Right renal pelvis (tissue), 4 donors: ENCODE results near the gene GPR25. TPM values are rescaled to one million over a fixed set of nuclear protein-coding genes. Genes with fewer than 3 reads are reported as not detected.

ENCODE experiments used
- DNase-seq, 4 donors: peaks; one replicate each; pipeline ENCODE4 v3.0.0-alpha.2; 2013; ENCODE audit warnings: low read depth in 4 of 4, low spot score in 3 of 4, missing footprints in 1 of 4
- polyA plus RNA-seq, 4 donors: library from polyadenylated mRNA; unstranded; fragments of 120-200 nt; gene quantifications; one replicate each; pipeline ENCODE4 v1.2.1, GENCODE V29; 2013; ENCODE audit not compliant: insufficient read length in 4 of 4

The GPR25 gene
- polyA plus RNA-seq, 4 donors = not detected

- no peak for DNase-seq
Observed at GRCh38 chr1:200894712-200895442, 22.1 kb downstream of the GPR25 start, which contains the start of gene INAVA. Gene INAVA (plus strand): TSS chr1:200894900. CDS start chr1:200898401, 3,501 bp downstream.

GRCh38 chr1:200895443-200895789, 22.6 kb downstream of the GPR25 start:
- DNase-seq = no peak

DNA sequence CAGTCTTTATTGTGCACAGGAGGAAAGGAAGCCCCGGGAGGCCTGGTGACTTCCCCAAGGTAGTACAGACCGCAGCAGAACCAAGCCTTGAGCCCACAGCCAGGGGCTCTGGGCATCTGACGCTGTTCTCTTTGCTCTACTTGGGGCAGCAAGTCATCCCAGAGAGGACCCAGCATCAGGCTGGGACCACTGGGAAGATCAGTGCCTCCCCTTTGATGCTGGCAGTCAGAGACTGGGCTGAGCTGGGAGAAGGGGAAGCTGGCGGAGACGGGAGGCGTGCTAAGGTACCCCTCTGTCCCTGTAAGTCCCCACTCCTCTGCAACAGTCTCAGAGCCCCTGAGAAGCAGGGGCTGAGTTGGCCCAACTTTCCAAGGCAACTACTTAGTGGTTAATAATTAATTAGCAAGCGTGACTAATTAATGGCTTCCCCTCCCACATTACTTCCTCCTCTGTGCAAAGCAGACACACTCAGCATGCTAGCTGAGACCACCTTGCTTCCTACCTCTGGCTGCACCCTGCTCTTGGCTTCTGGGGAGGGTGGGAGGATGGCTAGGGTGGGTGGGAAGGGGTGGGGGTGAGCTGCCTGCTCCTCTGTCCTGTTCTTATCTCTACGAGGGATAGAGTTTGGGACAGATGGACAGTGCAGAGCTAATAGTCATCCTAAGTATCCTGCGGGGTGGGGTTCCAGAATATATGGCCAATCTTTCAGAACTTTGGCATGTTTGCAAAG, 23.2 kb downstream of the GPR25 start:
- DNase-seq = no peak

GRCh38 chr1:200896531-200897196, 23.9 kb downstream of the GPR25 start:
- no peak for DNase-seq

GRCh38 chr1:200897259-200897658, 24.5 kb downstream of the GPR25 start:
- DNase-seq = no peak

DNA sequence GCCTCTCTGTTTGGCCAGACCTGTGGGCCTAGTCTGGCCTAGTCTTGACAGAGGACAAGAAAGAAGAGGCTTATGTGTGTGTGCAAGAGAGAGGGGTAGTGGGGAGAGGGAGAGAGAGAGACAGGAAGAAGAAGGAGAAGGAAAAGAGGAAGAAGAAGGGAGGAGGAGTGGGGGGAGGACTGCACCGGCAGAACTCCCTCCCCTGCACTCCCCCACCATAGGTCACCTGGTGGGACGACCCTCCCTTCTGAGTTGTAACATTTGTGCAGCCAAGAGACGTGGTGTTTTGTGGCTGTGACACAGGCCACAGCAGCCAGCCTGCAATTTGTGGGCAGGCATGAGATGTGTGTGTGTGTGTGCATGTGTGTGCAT, 26.2 kb downstream of the GPR25 start:
- DNase-seq = no peak

DNA sequence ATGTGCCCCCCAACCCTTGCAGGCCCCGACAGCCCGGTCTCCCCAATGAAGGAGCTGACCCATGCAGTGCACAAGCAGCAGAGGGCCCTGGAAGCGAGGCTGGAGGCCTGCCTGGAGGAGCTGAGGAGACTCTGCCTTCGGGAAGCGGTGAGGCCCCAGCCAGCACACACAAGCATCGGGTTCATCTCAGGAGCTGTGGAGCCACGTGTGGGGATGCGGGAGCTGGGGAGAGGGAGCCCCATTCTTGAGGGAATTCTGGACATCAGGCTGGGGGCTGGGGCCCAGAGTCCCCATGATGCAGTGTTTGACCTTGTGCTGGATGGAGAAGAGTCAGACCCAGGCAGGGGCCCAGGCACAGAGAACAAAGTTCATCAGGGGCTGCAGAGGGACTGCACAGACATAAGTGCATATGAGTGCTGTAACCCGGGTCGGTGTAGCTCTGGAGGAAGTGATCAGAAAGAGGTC, 26.7 kb downstream of the GPR25 start:
- DNase-seq = no peak

DNA sequence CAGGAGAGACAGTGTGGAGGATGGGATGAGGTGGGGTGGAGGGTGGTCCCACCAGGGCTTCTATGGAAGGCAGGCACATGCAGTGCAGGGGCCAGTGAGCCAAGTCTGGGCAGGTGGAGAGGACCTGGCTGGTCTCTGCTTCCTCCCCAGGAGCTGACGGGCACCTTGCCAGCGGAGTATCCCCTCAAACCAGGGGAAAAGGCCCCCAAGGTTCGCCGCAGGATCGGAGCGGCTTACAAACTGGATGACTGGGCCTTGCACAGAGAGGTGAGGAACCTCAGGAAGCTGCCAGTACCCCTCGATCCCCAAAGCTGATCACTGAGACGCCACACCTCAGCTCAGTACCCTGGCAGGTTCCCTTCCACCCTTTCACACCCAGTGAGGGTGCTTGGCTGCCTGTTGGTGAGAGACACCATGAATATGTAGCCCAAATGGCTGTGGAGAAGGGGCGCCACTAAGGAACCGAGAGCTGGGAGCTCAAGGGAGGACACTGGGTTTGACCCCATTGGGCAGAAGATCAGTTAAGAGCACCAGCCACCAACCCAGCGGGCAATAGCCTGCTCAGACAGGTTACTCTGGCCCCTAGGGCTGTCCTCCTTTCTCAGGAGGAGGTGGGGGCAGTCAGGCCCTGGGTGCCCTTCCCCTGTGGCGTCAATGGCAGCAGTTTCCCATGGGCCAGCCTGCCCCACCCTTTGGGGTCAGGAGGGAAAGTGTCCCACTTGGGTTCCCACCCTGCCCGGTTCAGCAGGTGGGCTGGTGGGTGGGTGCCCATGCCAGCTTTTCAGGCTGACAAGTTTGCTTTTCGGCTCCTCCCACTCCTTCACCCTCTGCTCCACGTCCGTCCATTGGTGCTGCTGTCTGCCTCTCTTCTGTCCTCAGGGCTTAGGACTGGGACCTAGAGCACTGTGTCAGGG, 27.4 kb downstream of the GPR25 start:
- no peak for DNase-seq

- DNase-seq = no peak
Observed at GRCh38 chr1:200900877-200901276, 28.1 kb downstream of the GPR25 start.

GRCh38 chr1:200901350-200901749, 28.6 kb downstream of the GPR25 start:
- DNase-seq = no peak

- DNase-seq = no peak
Observed at GRCh38 chr1:200901796-200902444, 29.1 kb downstream of the GPR25 start.

DNA sequence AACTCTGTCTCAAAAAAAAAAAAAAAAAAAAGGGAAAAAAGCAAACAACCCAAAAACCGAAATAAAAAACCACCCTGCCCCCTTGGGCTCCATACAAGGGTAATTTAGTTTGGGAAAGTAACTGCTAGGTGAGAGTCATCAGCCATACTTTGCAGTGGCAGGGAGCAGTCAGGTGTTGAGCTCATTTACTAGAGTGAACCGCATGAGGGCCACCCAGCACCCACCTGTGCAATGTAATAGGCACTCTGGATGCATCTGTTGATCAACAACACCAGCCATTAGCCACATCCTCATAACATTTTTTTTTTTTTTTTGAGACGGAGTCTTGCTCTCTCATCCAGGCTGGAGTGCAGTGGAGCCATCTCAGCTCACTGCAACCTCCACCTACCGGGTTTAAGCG, 31.0 kb downstream of the GPR25 start:
- DNase-seq = no peak

DNA sequence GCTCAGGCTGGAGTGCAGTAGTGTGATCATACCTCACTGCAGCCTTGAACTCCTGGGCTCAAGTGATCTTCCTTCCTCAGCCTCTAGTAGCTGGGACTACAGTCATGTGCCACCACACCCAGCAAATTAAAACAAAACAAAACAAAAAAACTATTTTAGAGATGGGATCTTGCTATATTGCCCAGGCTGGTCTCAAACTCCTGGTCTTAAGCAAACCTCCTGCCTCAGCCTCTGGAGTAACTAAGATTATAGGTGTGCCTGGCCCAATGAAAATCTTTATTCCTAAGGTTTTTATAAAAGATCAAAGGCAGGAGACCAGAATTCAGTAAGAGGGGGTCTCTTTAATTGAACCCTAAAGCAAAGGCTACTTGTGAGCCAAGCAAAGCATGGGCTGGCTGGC, 32.0 kb downstream of the GPR25 start:
- DNase-seq = no peak

GRCh38 chr1:200905411-200906052, 32.8 kb downstream of the GPR25 start:
- DNase-seq = no peak

- DNase-seq = no peak
Observed at GRCh38 chr1:200906491-200906890, 33.7 kb downstream of the GPR25 start.

GRCh38 chr1:200907611-200908097, 34.9 kb downstream of the GPR25 start:
- DNase-seq = no peak

GRCh38 chr1:200908191-200908868, 35.5 kb downstream of the GPR25 start:
- DNase-seq = no peak

- no peak for DNase-seq
Observed at GRCh38 chr1:200909071-200909470, 36.3 kb downstream of the GPR25 start.

GRCh38 chr1:200909757-200910239, 37.0 kb downstream of the GPR25 start:
- no peak for DNase-seq
